Measurements from ENCODE around the gene TDP1. TPM values are rescaled to one million over a fixed set of nuclear protein-coding genes. Genes with fewer than 3 reads are reported as not detected.

Gene TDP1
- total RNA-seq, 1 donor from 2014 or later: 14.9 TPM

Other genes with a start within 250 kb of the TDP1 start
- gene EFCAB11, start 1.2 kb upstream of the TDP1 start, total RNA-seq: 2.7 and 3.4 TPM in 2 replicates
- not detected in 2 replicates for gene KCNK13, start 106.1 kb downstream of the TDP1 start, total RNA-seq